WI38 (cell line): Measurements from ENCODE around the gene PLD1.

Experiments used
- H3K4me3 ChIP-seq: 2 replicates; pipeline ENCODE4 v1.5.1; 2011; ENCODE audit warnings: low read depth, mild to moderate bottlenecking, control low read depth, low read length
- TF ChIP-seq, protein P1 (sequence below): IDR thresholded peaks from 2 replicates; pipeline ENCODE4 v1.5.1; 2012; ENCODE audit warnings: low read depth, mild to moderate bottlenecking, control low read depth, low read length

Gene PLD1

DNA sequence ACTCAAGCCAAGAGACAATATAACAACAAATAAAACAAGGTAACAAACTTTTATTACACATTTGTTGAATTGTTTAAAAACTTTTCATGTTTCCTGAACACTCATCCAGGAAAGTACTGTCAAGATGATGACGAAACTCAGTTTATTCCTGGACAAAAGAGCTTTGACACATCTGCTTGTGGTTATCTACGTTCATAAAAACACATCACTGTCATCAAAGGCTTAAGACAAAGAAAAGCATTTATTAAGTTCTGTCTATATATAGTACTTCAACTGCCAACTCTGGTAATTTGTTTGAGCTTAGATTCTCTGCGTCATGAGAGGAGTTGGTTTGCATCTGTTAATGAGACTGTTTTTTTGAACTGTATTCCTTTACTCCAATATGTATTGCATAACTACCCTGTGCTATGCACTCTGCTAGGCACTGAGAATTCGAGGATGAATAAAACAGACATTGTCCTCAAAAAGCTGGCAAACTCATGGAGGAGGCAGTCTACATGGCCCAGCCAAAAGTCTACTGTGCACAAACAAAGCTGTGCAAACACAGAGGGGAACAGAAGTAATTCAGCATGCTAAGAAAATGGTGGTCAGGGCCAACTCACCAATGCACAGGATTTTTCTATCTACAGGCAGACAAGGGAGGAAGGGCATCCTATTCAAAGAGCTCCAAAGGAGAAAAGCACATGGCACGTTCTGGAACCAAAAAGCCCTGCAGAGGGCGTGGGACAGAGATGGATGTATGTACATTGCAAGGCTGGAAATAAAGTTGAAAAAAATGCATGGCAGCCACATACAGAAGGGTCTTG, 21.5 kb downstream of the PLD1 start:
- no peak overlapping the region for H3K4me3 ChIP-seq
- TF ChIP-seq, protein P1, sequence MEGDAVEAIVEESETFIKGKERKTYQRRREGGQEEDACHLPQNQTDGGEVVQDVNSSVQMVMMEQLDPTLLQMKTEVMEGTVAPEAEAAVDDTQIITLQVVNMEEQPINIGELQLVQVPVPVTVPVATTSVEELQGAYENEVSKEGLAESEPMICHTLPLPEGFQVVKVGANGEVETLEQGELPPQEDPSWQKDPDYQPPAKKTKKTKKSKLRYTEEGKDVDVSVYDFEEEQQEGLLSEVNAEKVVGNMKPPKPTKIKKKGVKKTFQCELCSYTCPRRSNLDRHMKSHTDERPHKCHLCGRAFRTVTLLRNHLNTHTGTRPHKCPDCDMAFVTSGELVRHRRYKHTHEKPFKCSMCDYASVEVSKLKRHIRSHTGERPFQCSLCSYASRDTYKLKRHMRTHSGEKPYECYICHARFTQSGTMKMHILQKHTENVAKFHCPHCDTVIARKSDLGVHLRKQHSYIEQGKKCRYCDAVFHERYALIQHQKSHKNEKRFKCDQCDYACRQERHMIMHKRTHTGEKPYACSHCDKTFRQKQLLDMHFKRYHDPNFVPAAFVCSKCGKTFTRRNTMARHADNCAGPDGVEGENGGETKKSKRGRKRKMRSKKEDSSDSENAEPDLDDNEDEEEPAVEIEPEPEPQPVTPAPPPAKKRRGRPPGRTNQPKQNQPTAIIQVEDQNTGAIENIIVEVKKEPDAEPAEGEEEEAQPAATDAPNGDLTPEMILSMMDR: no peak

DNA sequence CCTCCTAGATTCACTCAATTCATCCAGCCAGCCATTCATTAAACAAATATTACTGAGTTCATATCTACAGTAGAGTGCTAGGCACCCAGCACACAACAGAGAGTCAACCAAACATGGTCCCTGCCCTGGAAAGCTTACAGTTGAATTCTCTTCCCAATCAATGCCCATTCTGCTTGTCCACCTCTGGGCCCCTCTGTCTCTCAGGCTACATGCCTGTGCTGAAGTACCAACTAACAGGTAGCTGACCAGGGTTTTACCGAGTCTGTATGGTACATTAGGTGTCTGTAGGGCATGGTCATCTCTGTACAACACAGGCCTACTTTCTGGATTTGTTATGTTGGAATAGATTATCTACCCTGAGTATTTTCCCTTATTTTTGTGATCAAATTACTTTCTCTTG, 23.3 kb downstream of the PLD1 start:
- H3K4me3 ChIP-seq: no peak overlapping the region
- TF ChIP-seq, protein P1: no peak

DNA sequence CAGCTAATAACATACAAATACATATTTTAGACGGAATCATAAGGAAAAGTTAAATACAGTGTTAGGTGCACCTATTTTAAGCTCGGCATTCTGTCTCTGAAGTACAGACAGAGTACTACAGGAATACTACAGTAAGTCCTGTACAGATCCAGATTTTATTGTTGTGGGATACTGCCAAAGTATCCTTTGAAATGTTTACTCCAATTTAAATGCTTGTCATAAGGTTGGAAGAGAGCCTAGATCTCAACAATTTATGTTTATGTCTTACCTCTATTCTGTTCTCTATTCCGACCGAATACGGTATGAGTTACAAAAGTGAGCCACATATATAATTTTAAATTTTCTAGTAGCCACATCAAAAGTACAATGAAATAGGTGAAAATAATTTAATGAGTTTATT, 25.3 kb downstream of the PLD1 start:
- TF ChIP-seq, protein P1: no peak
- no peak overlapping the region for H3K4me3 ChIP-seq

DNA sequence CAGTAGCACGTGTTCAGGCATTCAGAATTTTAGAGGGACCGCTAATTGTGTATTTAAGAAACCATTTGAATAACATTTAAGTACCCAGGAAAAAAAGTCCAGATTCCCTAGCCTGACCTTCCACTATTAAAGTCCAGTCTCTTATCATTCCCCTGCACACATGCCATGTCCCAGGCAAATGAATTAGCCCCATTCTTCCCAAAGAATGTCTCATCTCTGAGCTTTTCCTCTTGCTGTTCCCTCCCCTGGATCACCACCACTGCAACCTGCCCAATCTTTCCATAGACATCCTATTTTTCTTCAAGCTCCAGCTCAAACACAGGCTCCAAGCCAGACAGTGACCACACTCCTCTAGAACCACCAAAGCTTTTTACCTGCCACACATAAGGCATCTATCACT, 25.9 kb downstream of the PLD1 start:
- TF ChIP-seq, protein P1: no peak

DNA sequence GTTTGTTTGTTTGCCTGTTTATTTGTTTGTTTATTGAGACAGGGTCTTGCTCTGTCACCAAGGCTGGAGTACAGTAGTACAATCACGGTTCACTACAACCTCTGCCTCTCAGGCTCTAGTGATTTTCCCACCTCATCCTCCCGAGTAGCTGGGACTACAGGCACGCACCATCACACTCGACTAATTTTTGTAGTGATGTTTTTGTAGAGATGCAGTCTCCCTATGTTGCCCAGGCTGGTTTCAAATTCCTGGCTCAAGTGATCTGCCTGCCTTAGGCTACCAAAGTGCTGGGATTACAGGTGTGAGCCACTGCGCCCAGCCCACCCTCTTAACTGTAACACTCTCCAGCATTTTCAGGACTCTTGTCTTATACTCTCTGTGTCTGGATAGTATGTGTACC, 26.7 kb downstream of the PLD1 start:
- TF ChIP-seq, protein P1: no peak
- no peak overlapping the region for H3K4me3 ChIP-seq

More for the DNA sequence above, 25.9 kb downstream of the PLD1 start:
- no peak overlapping the region for H3K4me3 ChIP-seq

DNA sequence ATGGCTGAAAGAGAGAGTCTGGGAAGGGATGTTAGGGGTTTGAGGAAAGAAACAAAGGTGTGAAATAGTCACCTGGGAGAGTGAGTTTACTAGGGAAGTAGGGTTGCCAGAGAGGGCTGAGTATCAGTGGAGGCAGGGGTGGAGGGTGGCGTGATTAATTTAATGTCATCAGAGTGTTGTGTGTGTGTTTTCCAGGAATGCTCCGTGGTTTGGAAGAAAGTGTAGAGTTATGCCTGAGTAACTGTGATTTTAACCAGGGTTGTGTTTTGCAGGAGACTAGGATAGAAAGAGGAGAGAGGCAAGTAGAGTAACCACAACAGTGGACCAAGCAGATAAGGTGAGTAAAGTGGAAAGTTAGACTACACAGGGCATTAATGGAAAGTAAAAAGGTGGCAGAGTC, 27.2 kb downstream of the PLD1 start:
- TF ChIP-seq, protein P1: no peak
- no peak overlapping the region for H3K4me3 ChIP-seq

DNA sequence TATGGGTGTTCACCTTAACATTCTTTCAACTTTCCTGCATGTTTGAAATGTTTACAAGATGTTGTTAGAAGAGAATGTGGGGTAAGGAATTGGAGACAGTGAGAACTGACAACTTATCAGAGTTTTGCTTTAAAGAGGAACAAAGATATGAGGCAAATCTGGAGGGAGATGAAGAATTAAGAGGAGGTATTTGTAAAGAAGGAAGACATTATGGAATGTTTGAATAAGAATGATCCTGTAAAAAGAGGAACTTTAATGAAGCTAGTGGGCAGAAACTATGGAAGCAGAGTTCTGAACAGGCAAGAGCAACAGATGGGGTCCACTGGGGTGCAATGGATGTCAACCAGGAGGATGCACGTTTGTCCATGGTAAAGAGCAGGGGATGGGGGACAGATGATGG, 27.7 kb downstream of the PLD1 start:
- H3K4me3 ChIP-seq: no peak overlapping the region
- TF ChIP-seq, protein P1: no peak
